ENCODE measurements around the gene PEX6. TPM values are rescaled to one million over a fixed set of nuclear protein-coding genes. Genes with fewer than 3 reads are reported as not detected.
A peak's percentile ranks its signal among the peaks of the same experiment; 100 is the strongest.
"Not testable (repeated sequence)": the region's sequence is repeated elsewhere in the genome, so short reads cannot be mapped to it uniquely, and the experiment has no call there.

Gene PEX6
- total and polyA plus RNA-seq, 4 donors = 17.7 to 29.5 (median 23.9) TPM

DNA sequence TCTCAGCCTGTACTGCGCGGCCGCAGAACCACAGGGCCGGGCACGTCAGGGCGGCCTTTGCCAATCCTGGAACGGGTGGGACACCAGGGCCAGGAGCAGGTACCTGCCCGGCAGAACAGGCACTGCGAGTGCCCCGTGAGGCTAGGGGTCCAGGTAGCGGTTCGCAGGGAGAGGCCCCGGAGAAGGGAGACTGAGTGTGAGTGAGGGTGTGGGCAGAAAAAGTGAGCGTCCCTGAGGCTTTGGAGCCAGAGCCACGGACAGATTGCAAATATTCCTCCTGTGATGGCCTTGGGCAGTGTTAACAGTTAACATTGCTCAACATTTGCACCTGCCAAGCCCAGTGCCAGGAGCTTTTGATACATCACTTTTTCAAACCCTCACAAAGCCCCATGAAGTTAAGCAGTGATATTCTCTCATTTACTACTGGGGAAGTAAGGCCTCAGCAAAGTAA, 17.9 kb downstream of the PEX6 start:
- WGBS (ENCODE audit: insufficient coverage) = 24% methylated on average over 15 of the region's 15 CpGs
- H3K9me3 ChIP-seq (ENCODE audit: control insufficient read depth, insufficient read depth, low read length) = no peaks in the 10 kb centered on the region
- H3K27me3 ChIP-seq (ENCODE audit: control insufficient read depth, insufficient read depth, low read length) = peaks cover 11% of the 10 kb centered on the region
- DNase-seq (ENCODE audit: low read depth in 4 of 6, low spot score in 6 of 6) = peak in 1 of 6 donors; percentile 9
- peak overlapping the region; percentile 47 for H3K4me3 ChIP-seq (ENCODE audit: low read depth, low read length)
- H3K27ac ChIP-seq (ENCODE audit: low read depth, low read length) = no peak overlapping the region
- peaks cover 53% of the 10 kb centered on the region for H3K36me3 ChIP-seq (ENCODE audit: control insufficient read depth, insufficient read depth, low read length)
- peaks cover 16% of the 10 kb centered on the region for H3K4me1 ChIP-seq (ENCODE audit: control insufficient read depth, insufficient read depth, low read length)

DNA sequence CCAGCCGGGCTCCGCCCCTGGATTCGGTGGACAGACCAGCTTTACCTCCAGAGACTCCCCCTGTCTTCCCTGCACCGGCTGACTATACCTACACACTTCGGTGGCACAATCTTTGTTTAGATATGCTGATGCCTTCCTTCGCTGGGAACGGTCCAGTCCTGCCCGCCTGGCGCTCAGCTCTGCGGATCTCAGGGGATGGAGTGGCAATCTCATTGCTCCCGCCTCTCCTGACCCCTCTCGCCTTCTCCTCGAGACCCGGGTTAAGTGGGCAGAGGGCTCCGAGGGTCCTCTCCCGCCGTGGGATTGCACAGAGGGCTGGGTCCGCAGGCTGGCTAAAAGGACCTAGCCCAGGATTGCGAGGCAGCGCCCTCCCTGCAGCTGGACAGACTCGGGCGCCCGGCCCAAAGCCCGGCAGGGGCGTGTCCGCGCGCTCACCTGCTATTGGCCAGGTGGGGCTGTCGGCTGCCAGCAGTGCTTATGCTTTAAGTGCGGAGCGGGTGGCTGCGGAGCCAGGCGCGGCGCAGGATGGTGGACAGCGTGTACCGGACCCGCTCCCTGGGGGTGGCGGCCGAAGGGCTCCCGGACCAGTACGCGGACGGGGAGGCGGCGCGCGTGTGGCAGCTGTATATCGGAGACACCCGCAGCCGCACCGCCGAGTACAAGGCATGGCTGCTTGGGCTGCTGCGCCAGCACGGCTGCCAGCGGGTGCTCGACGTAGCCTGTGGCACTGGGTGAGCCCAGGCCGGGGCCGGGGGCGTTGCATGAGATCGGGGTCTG, 18.6 kb downstream of the PEX6 start, which contains the start of gene GNMT:
TSS of gene GNMT (plus strand) at position 512 of the 777 bp plus-strand sequence. CDS start at position 526, 14 bp downstream.
- WGBS (ENCODE audit: insufficient coverage) = 4% methylated on average over 61 of the region's 62 CpGs
- peaks cover 46% of the 10 kb centered on the region for H3K36me3 ChIP-seq (ENCODE audit: control insufficient read depth, insufficient read depth, low read length)
- H3K27ac ChIP-seq (ENCODE audit: low read depth, low read length) = no peak within 1 kb of the TSS
- peaks cover 11% of the 10 kb centered on the region for H3K27me3 ChIP-seq (ENCODE audit: control insufficient read depth, insufficient read depth, low read length)
- H3K9me3 ChIP-seq (ENCODE audit: control insufficient read depth, insufficient read depth, low read length) = no peaks in the 10 kb centered on the region
- peak within 1 kb of the TSS; percentile 47 for H3K4me3 ChIP-seq (ENCODE audit: low read depth, low read length)
- DNase-seq (ENCODE audit: low read depth in 4 of 6, low spot score in 6 of 6) = peak in 2 of 6 donors; percentile 43 to 71
- peaks cover 16% of the 10 kb centered on the region for H3K4me1 ChIP-seq (ENCODE audit: control insufficient read depth, insufficient read depth, low read length)

DNA sequence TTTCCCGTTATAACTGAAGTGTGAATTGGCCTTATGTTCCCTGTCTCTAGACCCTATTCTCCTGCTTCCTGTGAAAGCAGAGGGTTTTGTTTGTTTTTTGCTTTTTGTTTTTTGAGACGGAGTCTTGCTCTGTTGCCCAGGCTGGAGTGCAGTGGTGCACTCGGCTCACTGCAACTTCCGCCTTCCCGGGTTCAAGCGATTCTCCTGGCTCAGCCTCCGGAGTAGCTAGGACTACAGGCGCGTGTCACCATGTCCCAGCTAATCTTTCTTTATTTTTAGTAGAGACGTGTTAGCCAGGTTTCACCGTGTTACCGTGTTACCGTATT, 19.1 kb downstream of the PEX6 start:
- 43% methylated on average over 12 of the region's 13 CpGs for WGBS (ENCODE audit: insufficient coverage)
- Histone ChIP-seq H3K36me3 (ENCODE audit: control insufficient read depth, insufficient read depth, low read length) (peaks cover 41% of the 10 kb centered on the region), H3K4me3 (ENCODE audit: low read depth, low read length) (peak overlapping the region; percentile 47), H3K27me3 (ENCODE audit: control insufficient read depth, insufficient read depth, low read length) (peaks cover 11% of the 10 kb centered on the region), H3K9me3 (ENCODE audit: control insufficient read depth, insufficient read depth, low read length) (no peaks in the 10 kb centered on the region), H3K4me1 (ENCODE audit: control insufficient read depth, insufficient read depth, low read length) (peaks cover 16% of the 10 kb centered on the region), H3K27ac (ENCODE audit: low read depth, low read length) (no peak overlapping the region)
- DNase-seq (ENCODE audit: low read depth in 4 of 6, low spot score in 6 of 6) = no peak

DNA sequence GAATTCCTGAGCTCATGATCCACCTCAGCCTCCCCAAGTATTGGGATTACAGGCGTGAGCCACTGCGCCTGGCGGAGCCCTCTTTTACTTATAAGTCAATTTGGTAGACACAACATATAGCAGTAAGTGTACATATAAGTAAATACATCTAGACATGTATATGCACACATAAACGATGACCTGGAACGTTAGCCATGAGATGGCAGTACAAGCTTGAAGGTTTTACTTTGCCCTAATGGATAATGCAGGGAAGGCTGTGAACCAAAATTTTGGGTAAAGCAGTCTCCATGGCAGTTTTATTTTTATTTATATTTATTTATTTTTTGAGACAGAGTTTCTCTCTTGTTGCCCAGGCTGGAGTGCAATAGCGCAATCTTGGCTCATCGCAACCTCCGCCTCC, 20.9 kb downstream of the PEX6 start:
- H3K36me3 ChIP-seq (ENCODE audit: control insufficient read depth, insufficient read depth, low read length) = peaks cover 24% of the 10 kb centered on the region
- H3K27ac ChIP-seq (ENCODE audit: low read depth, low read length) = no peak overlapping the region
- no peak overlapping the region for H3K4me3 ChIP-seq (ENCODE audit: low read depth, low read length)
- WGBS (ENCODE audit: insufficient coverage) = no CpG with 5 or more reads among the region's 8 CpGs
- H3K27me3 ChIP-seq (ENCODE audit: control insufficient read depth, insufficient read depth, low read length) = peaks cover 11% of the 10 kb centered on the region
- no peak for DNase-seq (ENCODE audit: low read depth in 4 of 6, low spot score in 6 of 6)
- peaks cover 16% of the 10 kb centered on the region for H3K4me1 ChIP-seq (ENCODE audit: control insufficient read depth, insufficient read depth, low read length)
- no peaks in the 10 kb centered on the region for H3K9me3 ChIP-seq (ENCODE audit: control insufficient read depth, insufficient read depth, low read length)

DNA sequence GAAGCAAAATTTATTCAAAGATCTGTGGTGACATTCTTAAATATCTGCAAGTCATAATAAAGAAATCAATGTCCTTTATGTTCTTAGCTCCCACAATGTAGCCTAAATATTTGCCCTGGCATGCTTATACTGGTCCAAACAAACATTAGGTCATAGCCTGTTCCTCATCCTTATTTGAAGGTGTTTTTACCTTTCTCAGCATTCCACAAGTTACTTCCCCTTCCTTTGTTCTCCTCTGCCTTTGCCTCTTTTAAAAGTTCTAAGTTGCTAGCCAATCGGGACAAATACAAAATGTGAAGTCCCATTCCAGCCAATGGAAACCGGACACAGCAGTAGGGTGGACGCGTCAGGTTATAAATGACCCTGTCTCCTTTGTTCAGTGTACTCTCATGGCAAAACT, 24.6 kb downstream of the PEX6 start:
- H3K4me3 ChIP-seq (ENCODE audit: low read depth, low read length); H3K27me3 ChIP-seq (ENCODE audit: control insufficient read depth, insufficient read depth, low read length); H3K9me3 ChIP-seq (ENCODE audit: control insufficient read depth, insufficient read depth, low read length); H3K4me1 ChIP-seq (ENCODE audit: control insufficient read depth, insufficient read depth, low read length); H3K27ac ChIP-seq (ENCODE audit: low read depth, low read length); DNase-seq (ENCODE audit: low read depth in 4 of 6, low spot score in 6 of 6); H3K36me3 ChIP-seq (ENCODE audit: control insufficient read depth, insufficient read depth, low read length): not testable (repeated sequence)
- WGBS (ENCODE audit: insufficient coverage) = 71% methylated on average over 4 of the region's 4 CpGs

DNA sequence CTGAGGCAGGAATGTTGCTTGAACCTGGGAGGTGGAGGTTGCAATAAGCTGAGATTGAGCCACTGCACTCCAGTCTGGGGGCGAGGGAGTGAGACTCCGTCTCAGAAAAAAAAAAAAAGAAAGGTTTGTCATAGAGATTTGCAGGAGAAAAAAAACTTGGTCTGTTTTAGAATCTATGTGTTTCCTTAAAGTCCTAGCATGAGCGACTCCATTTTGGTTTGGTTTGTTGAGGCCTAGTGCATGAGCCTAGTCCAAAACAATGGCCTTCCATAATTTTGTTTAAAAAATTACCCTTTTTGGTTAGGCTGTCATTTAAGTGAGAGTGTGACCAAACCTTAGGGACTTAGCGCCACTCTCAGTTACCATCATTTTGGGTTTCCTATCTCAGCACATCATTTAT, 26.6 kb downstream of the PEX6 start:
- 90% methylated on average over 3 of the region's 4 CpGs for WGBS (ENCODE audit: insufficient coverage)
- DNase-seq (ENCODE audit: low read depth in 4 of 6, low spot score in 6 of 6) = no peak
- H3K36me3 ChIP-seq (ENCODE audit: control insufficient read depth, insufficient read depth, low read length) = no peaks in the 10 kb centered on the region
- H3K4me3 ChIP-seq (ENCODE audit: low read depth, low read length) = no peak overlapping the region
- H3K27ac ChIP-seq (ENCODE audit: low read depth, low read length) = no peak overlapping the region
- H3K4me1 ChIP-seq (ENCODE audit: control insufficient read depth, insufficient read depth, low read length) = no peaks in the 10 kb centered on the region
- H3K27me3 ChIP-seq (ENCODE audit: control insufficient read depth, insufficient read depth, low read length) = no peaks in the 10 kb centered on the region
- H3K9me3 ChIP-seq (ENCODE audit: control insufficient read depth, insufficient read depth, low read length) = no peaks in the 10 kb centered on the region

DNA sequence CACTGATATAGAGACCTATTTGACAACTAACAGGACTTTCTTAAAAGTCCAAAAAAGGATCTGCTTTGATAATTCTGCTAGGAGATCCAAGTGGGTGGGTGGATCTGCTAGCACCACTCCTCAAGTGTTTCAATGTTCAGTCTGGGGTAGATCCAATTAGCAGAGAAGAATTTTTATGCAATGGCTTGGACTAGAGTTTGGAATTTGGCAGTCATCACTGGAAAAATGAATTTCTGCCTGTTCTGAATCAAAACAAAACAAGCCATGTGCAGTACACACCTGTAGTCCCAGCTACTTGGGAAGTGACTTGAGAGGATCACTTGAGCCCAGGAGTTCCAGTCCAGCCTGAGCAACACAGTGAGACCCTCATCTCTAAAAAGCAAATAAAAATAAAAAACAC, 31.0 kb downstream of the PEX6 start:
- Histone ChIP-seq H3K4me1 (ENCODE audit: control insufficient read depth, insufficient read depth, low read length) (no peaks in the 10 kb centered on the region), H3K27me3 (ENCODE audit: control insufficient read depth, insufficient read depth, low read length) (no peaks in the 10 kb centered on the region), H3K27ac (ENCODE audit: low read depth, low read length) (no peak overlapping the region), H3K4me3 (ENCODE audit: low read depth, low read length) (no peak overlapping the region), H3K36me3 (ENCODE audit: control insufficient read depth, insufficient read depth, low read length) (peaks cover 19% of the 10 kb centered on the region), H3K9me3 (ENCODE audit: control insufficient read depth, insufficient read depth, low read length) (no peaks in the 10 kb centered on the region)
- no peak for DNase-seq (ENCODE audit: low read depth in 4 of 6, low spot score in 6 of 6)

DNA sequence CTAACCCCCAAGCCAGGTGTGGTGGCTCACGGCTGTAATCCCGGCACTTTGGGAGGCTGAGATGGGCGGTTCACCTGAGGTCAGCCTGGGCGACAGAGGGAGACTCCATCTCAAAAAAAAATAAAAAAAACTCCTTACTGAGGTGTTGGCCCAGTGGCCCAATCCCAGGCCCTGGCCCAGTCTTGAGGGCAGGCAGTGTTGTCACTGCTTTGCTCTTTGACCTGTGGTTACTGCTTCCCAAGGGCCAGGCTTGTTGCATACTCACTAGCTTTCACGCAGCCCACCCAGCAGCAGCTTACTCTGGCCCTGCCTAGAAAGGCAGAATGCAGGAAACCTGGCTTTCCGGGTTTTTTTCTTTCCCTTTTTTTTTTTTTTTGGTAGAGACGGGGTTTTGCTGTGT, 36.5 kb downstream of the PEX6 start:
- Histone ChIP-seq H3K4me1 (ENCODE audit: control insufficient read depth, insufficient read depth, low read length) (no peaks in the 10 kb centered on the region), H3K36me3 (ENCODE audit: control insufficient read depth, insufficient read depth, low read length) (peaks cover 59% of the 10 kb centered on the region), H3K27me3 (ENCODE audit: control insufficient read depth, insufficient read depth, low read length) (no peaks in the 10 kb centered on the region), H3K4me3 (ENCODE audit: low read depth, low read length) (no peak overlapping the region), H3K9me3 (ENCODE audit: control insufficient read depth, insufficient read depth, low read length) (no peaks in the 10 kb centered on the region), H3K27ac (ENCODE audit: low read depth, low read length) (no peak overlapping the region)
- no peak for DNase-seq (ENCODE audit: low read depth in 4 of 6, low spot score in 6 of 6)
- WGBS (ENCODE audit: insufficient coverage) = 98% methylated on average over 4 of the region's 7 CpGs

DNA sequence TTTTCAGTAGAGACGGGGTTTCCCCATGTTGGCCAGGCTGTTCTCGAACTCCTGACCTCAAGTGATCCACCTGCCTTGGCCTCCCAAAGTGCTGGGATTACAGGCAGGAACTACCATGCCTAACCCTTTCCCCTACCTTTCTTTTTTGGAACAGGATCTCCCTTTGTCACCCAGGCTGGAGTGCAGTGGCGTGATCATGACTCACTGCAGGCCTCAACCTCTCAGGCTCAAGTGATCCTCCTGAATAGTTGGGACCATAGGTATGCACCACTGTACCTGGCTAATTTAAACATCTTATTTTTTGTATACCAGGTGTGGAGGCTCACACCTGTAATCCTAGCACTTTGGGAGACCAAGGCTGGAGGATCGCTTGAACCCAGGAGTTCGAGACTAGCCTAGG, 37.6 kb downstream of the PEX6 start:
- H3K27ac ChIP-seq (ENCODE audit: low read depth, low read length); H3K4me1 ChIP-seq (ENCODE audit: control insufficient read depth, insufficient read depth, low read length); H3K27me3 ChIP-seq (ENCODE audit: control insufficient read depth, insufficient read depth, low read length); H3K9me3 ChIP-seq (ENCODE audit: control insufficient read depth, insufficient read depth, low read length); DNase-seq (ENCODE audit: low read depth in 4 of 6, low spot score in 6 of 6); H3K4me3 ChIP-seq (ENCODE audit: low read depth, low read length): not testable (repeated sequence)
- WGBS (ENCODE audit: insufficient coverage) = 96% methylated on average over 3 of the region's 5 CpGs
- peaks cover 61% of the 10 kb centered on the region for H3K36me3 ChIP-seq (ENCODE audit: control insufficient read depth, insufficient read depth, low read length)

DNA sequence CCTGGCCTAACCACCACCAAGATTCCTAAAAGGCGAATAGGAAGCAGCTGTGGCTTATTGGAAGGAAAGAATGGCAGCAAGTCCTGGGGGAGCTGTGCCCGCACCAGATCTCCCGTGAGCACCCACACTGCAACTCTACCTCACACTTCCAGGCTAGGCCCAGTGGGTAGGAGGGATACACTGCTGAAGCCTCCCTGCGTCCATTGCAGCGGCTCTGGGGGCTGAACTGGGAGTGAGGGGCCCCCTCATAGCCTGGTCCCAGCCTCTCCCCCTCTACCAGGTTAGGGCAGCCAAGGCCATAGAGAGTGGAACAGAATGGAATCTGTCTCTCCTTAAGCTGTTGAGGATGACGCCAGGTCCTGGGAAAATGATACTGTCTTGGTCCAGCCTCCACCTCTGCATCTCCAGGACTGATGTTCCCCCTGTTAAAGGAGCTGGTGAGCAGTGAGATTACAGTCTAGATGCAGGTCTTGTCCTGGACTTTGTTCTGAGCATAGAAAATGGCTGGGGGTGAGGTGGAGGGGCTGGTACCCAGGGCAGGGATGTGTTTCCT, 38.4 kb downstream of the PEX6 start:
- no peaks in the 10 kb centered on the region for H3K27me3 ChIP-seq (ENCODE audit: control insufficient read depth, insufficient read depth, low read length)
- peaks cover 62% of the 10 kb centered on the region for H3K36me3 ChIP-seq (ENCODE audit: control insufficient read depth, insufficient read depth, low read length)
- no peak for DNase-seq (ENCODE audit: low read depth in 4 of 6, low spot score in 6 of 6)
- no peak overlapping the region for H3K27ac ChIP-seq (ENCODE audit: low read depth, low read length)
- H3K9me3 ChIP-seq (ENCODE audit: control insufficient read depth, insufficient read depth, low read length) = no peaks in the 10 kb centered on the region
- no peak overlapping the region for H3K4me3 ChIP-seq (ENCODE audit: low read depth, low read length)
- WGBS (ENCODE audit: insufficient coverage) = no CpG with 5 or more reads among the region's 6 CpGs
- H3K4me1 ChIP-seq (ENCODE audit: control insufficient read depth, insufficient read depth, low read length) = no peaks in the 10 kb centered on the region
